Right lobe of liver (tissue), 6 donors: ENCODE data around the gene SRD5A1. TPM values are rescaled to one million over a fixed set of nuclear protein-coding genes. Genes with fewer than 3 reads are reported as not detected.

Experiments
- ATAC-seq, 4 donors: fragments of 200-7000 bp; cut with Tn5 transposase; one replicate each; pipeline ENCODE4 v1.9.1; 2020; ENCODE audit warnings: mild to moderate bottlenecking in 4 of 4, moderate library complexity in 4 of 4
- DNase-seq, 3 donors: peaks; one replicate each; pipeline ENCODE4 v3.0.0-alpha.2; 2020
- H3K27ac ChIP-seq, 3 donors: fragments of 200-600 bp; one replicate each; pipeline ENCODE4 v1.8.0; 2022
- H3K27me3 ChIP-seq, 2 donors: fragments of 200-600 bp; one replicate each; pipeline ENCODE4 v1.8.0; 2022
- H3K36me3 ChIP-seq, 4 donors: fragments of 200-600 bp; sonication (generic) in 1 of 4; one replicate each; pipeline versions ENCODE4 v1.5.1 to v1.8.0; 2017 to 2022; ENCODE audit warnings: control low read depth in 1 of 4
- H3K4me1 ChIP-seq, 4 donors: fragments of 200-600 bp; sonication (generic) in 1 of 4; one replicate each; pipeline versions ENCODE4 v1.5.1 to v1.8.0; 2017 to 2022; ENCODE audit warnings: control low read depth in 1 of 4
- H3K4me3 ChIP-seq, 3 donors: fragments of 200-600 bp; one replicate each; pipeline ENCODE4 v1.8.0; 2022
- H3K9me3 ChIP-seq, 4 donors: fragments of 200-600 bp; sonication (generic) in 1 of 4; one replicate each; pipeline versions ENCODE4 v1.5.1 to v1.8.0; 2017 to 2022; ENCODE audit warnings: control low read depth in 1 of 4
- CTCF ChIP-seq, 4 donors: fragments of 200-600 bp in 3 of 4; fragments of 450-650 bp in 1 of 4; IDR thresholded peaks; one replicate each; pipeline versions ENCODE4 v1.5.1 to v1.8.0; 2016 to 2022; ENCODE audit warnings: antibody characterized with exemption in 4 of 4, mild to moderate bottlenecking in 2 of 4
- POLR2A ChIP-seq: fragments of 450-650 bp; IDR thresholded peaks from one replicate; pipeline ENCODE4 v1.6.1; 2017; ENCODE audit warnings: antibody characterized with exemption, mild to moderate bottlenecking
- WGBS: methylation state at CpG from one replicate; pipeline ENCODE4 v1.1.6; 2018; ENCODE audit warnings: low coverage, low lambda C conversion rate; ENCODE audit not compliant: insufficient coverage; ENCODE audit errors: missing lambda C conversion rate; 5-methylcytosine and 5-hydroxymethylcytosine counted together
- intact Hi-C, 2 donors: fragments of 100-400 bp; cut with DNase I; formaldehyde crosslinking; loops; one replicate each; pipeline versions ENCODE4 v1.11.2 to v1.14.1; 2022
- total RNA-seq, 6 experiments: library from RNA; depleted of rRNA in 2 of 6; stranded (reverse); fragments of >200 nt in 2 of 6; fragmentation: NEBNext Ultra II Directional in 3 of 6; extraction: Animal tissue kit (Norgen Biotek cat#: 25700) in 3 of 6; gene quantifications; one replicate each; pipeline versions ENCODE4 v1.1.0 to v1.2.4, GENCODE V29; 2016 to 2023
- donor health status: DM: no; HTN: yes; CAD: no.
- donor health status: DM: no; HTN: no; CAD: no.
- donor health status: DM: no; HTN: no; CAD: no.
- donor health status: DM: no; HTN: yes; CAD: no.
- donor health status: DM: no; HTN: yes; CAD: no.

Gene SRD5A1
- total RNA-seq, 6 experiments from 2014 or later = 13.5 to 87.6 (median 52.2) TPM

- WGBS = 71% methylated on average over 1 of the region's 1 CpG
- no peak for ATAC-seq
- TF ChIP-seq POLR2A (no peak), CTCF (IDR thresholded peaks at IDR 0.05) (no peak)
These were observed 75.6 kb downstream of the SRD5A1 start for GRCh38 chr5:6708814-6709213.

GRCh38 chr5:6710070-6710469 lies 76.8 kb downstream of the SRD5A1 start:
- ATAC-seq (peak in 2 of 4 donors; percentile 1 to 28), DNase-seq (peak in 2 of 3 donors; percentile 57 to 63)
- no peaks in the 10 kb centered on the region for H3K27me3 ChIP-seq
- H3K9me3 ChIP-seq = no peaks in the 10 kb centered on the region
- H3K4me1 ChIP-seq = peaks cover 0 to 11% (median 1%) of the 10 kb centered on the region in 4 donors
- no peak overlapping the region for H3K4me3 ChIP-seq
- TF ChIP-seq CTCF (IDR thresholded peaks at IDR 0.05) (no peak), POLR2A (no peak)
- intact Hi-C loops = no loop called here
- H3K36me3 ChIP-seq = no peaks in the 10 kb centered on the region
- 40% methylated on average over 5 of the region's 5 CpGs for WGBS
- H3K27ac ChIP-seq = peak overlapping the region in 1 of 3 donors; percentile 5

More at GRCh38 chr5:6708814-6709213, 75.6 kb downstream of the SRD5A1 start:
- H3K4me3 ChIP-seq = no peak overlapping the region
- intact Hi-C loops = loop anchor here in 1 of 2 donors (10.0 kb wide), 1 partner anchor 74 kb away; the partner anchor contains the start of genes NSUN2 and SRD5A1
- no peak overlapping the region for H3K27ac ChIP-seq
- no peaks in the 10 kb centered on the region for H3K9me3 ChIP-seq
- DNase-seq = no peak
- H3K36me3 ChIP-seq = no peaks in the 10 kb centered on the region
- H3K27me3 ChIP-seq = no peaks in the 10 kb centered on the region
- peaks cover 0 to 7% (median 0%) of the 10 kb centered on the region in 4 donors for H3K4me1 ChIP-seq

GRCh38 chr5:6710551-6711318 lies 77.5 kb downstream of the SRD5A1 start:
- H3K27me3 ChIP-seq = no peaks in the 10 kb centered on the region
- no peaks in the 10 kb centered on the region for H3K9me3 ChIP-seq
- H3K27ac ChIP-seq = no peak overlapping the region
- H3K36me3 ChIP-seq = no peaks in the 10 kb centered on the region
- intact Hi-C loops = no loop called here
- no peak overlapping the region for H3K4me3 ChIP-seq
- peaks cover 0 to 18% (median 4%) of the 10 kb centered on the region in 4 donors for H3K4me1 ChIP-seq
- no peak for ATAC-seq
- 78% methylated on average over 11 of the region's 13 CpGs for WGBS
- DNase-seq = no peak
- no peak for TF ChIP-seq POLR2A
- no peak for TF ChIP-seq CTCF (IDR thresholded peaks at IDR 0.05)

- no peak for DNase-seq
- WGBS = 28% methylated on average over 14 of the region's 15 CpGs
- Histone ChIP-seq H3K27ac (peak overlapping the region; percentile 79 to 98 (median 92)), H3K4me1 (peaks cover 0 to 26% (median 8%) of the 10 kb centered on the region in 4 donors), H3K9me3 (no peaks in the 10 kb centered on the region), H3K36me3 (no peaks in the 10 kb centered on the region), H3K4me3 (peak overlapping the region; percentile 52 to 73 (median 57)), H3K27me3 (no peaks in the 10 kb centered on the region)
- intact Hi-C loops = no loop called here
- no peak for ATAC-seq
- TF ChIP-seq CTCF (IDR thresholded peaks at IDR 0.05) = no peak
- TF ChIP-seq POLR2A = no peak
These were observed 78.3 kb downstream of the SRD5A1 start for GRCh38 chr5:6711409-6712141.
